HG02678 (cell line): ENCODE measurements around the gene SATB2.

ENCODE experiments used
- ATAC-seq: cut with Tn5 transposase; IDR thresholded peaks from one replicate; pipeline ENCODE4 v1.9.1; 2021; ENCODE audit warnings: mild to moderate bottlenecking, moderate library complexity; ENCODE audit not compliant: unreplicated experiment

SATB2 gene

DNA sequence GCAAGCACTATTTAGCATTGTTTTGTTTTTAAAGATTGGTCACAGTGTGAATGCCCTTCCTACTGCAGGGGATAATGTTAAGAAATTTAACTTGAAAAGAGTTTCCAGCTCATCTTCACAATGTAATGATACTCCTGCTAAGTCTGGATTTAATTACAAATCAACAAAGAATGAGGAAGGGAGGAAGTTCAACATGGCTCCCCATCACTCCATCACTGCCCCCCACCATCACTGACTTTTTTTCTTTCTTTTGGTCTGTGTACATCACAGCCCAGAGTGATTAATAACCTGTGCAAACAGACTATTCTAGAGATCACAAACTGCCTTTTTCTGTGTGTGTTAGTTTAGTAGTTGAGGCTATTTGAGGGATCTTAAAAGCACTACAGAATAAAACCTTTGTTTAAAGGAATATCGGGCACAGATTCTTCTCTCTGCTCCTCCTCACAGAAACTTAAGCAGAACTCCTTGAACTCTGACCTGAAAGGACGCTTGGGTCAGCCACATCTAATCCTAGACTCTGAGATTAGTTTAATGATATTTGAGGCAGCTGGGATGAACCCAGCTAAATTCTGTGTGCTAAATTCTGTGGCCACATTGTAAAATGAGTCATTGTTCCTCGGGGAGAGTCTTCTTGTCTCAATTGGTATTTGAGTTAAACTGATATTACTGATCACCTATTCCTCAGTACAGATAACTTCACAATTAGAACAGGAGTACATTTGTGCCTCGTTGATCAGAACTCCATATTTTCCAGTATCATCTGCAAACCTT lies 47.8 kb downstream of the SATB2 start:
- ATAC-seq: no peak

DNA sequence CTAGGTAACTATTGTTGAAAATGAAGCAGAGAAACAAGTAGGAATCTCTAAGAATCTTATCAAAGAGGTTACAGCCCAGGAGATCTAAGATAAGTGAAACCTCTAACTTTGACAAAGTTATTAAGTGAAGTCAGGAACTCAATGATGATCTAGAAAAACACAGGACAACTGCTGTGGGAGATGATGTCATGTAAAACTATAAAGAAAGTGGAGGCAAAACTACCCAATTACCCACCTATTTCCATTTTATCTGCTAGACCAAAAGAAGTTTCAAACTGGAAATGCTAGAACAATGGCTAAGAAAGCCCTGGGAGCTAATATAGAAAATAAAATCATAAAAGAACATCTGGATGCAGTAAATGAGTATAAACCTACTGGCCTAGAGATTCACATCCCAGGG lies 50.3 kb downstream of the SATB2 start:
- no peak for ATAC-seq

DNA sequence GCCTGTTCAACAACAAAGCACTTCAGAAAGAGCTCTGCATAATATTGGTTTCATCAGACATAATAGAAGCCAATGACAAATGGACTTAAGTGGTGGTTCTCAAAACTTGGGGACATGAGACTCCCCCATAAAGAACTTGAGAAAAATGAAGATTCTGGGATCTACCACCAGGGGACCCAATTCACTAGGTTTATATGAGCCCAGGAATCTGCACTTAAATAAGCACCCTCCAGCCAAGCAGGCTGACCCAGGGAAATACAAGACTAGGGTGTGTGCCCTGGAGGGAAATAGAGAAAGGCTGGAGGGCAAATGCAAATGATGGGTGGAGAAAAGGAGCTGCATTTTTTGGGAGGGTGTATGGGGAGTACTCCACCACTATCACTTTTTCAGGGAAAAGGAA lies 52.5 kb downstream of the SATB2 start:
- ATAC-seq: no peak

GRCh38 chr2:199404841-199405240 lies 52.9 kb downstream of the SATB2 start:
- ATAC-seq: no peak

GRCh38 chr2:199395311-199395710 lies 62.4 kb downstream of the SATB2 start:
- no peak for ATAC-seq

- ATAC-seq: no peak
Measured at GRCh38 chr2:199392363-199392762, 65.4 kb downstream of the SATB2 start.

DNA sequence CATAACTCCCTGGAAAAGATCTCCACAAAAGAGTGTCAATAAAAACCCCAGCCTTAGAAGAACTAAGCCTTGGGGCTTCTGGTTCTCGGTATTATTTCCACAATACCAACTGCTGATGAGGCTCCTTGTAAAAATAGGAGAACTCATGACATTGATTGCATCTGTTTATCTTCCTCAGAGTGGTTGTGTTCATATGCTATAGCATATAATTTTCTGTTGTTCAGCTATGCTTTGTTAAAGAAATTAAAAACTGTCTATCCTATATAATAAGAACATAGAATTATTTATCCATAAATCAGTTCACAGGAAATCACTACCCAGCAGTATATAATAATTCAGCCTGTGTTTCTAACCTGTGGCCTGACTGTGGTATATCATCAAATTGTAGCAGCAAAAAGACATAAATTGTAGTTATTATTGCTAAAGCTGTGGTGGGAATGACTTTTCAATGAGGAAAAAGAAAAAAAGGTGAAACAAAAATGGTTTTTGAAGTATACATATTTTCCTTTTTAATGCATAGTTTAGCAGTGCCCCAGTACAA lies 68.9 kb downstream of the SATB2 start:
- ATAC-seq: no peak

GRCh38 chr2:199384043-199384442 lies 73.7 kb downstream of the SATB2 start:
- no peak for ATAC-seq

DNA sequence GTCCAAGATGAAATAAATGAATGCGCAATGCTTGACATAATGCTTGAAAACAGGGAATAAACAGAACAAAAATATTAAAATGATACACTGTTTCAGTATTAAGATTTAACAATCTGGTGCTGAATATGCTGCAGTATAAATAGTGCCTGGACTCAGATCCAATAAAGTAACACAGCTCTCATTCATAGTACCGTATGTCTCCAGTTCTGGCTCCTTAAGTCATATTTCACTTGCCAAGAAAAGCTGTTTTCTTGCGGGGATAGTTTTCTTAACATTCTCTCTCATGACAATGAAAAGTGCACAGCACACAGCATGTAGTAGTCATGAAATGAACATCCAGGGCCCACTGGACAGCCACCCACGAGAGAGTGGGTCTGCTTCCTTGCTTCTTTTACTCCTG lies 74.7 kb downstream of the SATB2 start:
- no peak for ATAC-seq

GRCh38 chr2:199382091-199382490 lies 75.6 kb downstream of the SATB2 start:
- ATAC-seq: no peak

DNA sequence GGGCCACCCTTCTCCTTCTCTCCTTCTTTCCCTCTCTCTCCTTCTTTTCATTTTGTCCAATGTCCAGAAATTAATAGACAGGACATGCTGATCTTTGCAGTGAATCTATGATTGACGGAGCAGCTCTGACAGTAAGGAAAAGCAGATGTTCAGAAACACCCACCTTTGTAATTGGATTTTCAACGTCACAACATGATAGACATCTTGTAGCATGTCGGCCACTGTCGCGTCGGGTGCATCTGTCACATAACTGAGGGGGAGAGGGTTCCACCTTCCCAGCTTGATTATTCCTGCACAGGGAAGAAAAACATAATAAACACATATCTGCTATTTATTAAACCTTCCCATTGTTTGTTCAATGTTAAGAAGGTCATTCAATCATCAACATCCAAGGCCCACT lies 76.2 kb downstream of the SATB2 start:
- no peak for ATAC-seq

DNA sequence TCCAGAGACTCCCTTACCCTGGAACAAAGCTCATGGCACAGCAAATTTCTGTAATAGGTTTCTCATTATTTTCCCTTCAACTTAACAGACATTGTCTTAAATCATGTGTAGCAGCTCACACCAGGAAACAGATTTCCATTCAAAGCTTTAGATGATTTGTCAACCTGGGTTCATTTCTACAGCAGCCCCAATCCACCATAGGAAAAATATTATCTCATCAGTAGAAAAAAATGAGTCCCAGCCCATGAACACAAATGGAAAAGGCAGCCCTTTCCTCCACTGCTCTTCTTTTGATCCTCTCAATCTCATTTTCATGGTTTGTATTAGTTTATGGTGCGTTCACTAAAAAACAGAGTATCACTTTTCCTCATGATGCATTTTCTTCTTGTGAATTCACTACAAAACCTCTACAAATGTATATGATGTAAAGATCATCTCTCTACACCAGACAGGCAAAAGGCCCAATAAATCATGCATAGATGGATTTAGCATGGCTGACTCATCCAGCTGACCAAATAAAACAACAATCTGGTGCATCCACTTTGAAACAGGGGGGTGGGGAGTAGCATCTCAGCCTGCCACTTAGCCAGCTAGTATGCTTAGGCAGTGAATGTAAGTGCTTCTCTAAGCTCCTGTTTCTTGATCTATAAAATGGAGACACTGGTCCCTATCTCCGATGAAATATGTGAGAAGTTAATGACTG lies 78.6 kb downstream of the SATB2 start:
- no peak for ATAC-seq

GRCh38 chr2:199370150-199370780 lies 87.5 kb downstream of the SATB2 start:
- ATAC-seq: no peak

DNA sequence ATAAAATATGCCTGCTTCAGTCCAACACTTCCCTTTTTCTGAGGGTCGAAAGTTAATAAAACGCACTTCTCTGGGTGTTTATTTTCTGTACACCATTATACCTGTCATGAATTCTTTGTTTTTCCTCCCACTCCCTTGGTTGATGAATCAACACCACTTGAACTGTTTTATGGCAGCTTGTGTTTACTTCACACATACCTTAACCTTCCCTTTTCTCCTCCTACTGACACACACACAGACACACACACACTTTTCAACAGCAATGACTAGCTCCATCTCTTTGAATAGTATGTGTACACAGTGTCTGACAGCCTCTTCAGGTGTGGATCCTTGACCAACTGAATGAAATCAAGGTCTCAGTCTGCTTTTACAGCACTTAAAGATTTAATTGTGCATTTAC lies 91.3 kb downstream of the SATB2 start:
- no peak for ATAC-seq

DNA sequence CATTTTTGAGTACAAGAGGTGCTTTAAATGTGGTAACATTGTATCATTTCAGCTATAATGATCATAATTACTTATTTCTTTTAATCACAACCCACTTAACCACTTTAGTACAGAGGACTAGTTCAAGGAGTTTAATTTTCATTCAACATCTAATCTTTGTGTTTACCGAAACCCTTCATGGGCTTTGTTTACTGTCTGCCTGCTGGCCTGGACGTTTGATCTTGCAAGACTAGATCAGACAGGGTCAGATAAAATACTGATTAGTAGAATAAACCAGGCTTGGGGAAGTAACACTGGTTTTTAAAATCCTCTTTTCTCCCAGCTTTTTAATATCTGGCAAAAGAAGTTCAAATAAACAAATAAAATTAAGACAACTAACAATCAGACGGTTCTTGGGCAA lies 93.6 kb downstream of the SATB2 start:
- ATAC-seq: no peak

DNA sequence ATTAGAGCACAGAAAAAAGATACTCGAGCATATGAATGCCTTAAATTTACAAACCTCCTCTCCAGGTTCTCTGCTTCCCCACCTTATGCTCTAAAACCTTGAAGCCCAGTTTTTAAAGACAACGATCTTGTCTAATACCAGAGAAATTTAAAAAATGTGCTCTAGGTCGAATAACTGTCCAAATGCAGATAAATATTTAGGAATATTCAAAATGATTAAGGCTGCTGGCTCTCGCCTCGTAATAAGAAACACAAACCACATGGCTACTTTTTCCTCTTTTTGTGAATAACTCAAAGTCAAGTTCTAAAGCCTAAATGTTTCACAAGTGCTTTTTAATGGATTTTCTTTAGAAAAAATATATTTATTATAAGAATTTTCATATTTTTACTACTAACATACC lies 101.3 kb downstream of the SATB2 start:
- no peak for ATAC-seq

DNA sequence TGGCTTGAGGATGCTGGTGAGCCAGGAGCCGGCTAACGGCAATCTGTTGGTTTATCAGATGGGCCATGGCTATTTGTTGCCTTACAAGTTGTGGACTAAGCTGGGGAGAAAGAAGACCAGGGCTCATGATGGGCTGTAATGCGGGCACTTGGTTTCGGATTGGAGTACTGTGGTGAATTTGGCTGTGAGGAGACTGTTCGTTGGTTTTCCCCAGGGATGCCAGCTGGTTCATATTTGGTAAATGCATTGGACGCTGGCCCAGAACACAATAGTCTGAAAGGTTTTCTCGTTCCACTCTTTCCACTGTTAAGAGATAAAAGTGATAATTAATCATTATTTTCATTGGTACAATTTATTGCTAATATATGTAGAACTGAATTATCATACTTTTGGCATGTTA lies 108.9 kb downstream of the SATB2 start:
- no peak for ATAC-seq

GRCh38 chr2:199344012-199344411 lies 113.7 kb downstream of the SATB2 start:
- no peak for ATAC-seq

DNA sequence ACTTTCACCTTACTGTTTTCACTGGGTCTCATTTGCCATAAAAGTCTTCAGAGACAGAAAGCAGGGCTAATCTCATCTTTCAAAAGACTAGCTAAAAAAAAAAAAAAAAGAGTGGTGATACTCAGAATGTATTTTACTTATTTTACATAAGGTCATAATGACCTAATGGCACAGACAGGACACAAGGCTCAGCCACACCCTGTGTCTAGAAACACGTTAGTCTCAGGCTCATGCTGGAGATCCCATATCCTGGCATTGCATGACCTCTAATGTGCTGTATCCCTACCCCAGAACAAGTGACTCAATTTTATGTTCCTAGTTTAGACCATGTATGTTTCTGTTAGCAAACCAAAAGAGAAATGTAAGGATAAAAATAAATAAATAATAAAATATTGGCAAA lies 115.4 kb downstream of the SATB2 start:
- no peak for ATAC-seq

- ATAC-seq: no peak
Measured at GRCh38 chr2:199341123-199341522, 116.6 kb downstream of the SATB2 start.

DNA sequence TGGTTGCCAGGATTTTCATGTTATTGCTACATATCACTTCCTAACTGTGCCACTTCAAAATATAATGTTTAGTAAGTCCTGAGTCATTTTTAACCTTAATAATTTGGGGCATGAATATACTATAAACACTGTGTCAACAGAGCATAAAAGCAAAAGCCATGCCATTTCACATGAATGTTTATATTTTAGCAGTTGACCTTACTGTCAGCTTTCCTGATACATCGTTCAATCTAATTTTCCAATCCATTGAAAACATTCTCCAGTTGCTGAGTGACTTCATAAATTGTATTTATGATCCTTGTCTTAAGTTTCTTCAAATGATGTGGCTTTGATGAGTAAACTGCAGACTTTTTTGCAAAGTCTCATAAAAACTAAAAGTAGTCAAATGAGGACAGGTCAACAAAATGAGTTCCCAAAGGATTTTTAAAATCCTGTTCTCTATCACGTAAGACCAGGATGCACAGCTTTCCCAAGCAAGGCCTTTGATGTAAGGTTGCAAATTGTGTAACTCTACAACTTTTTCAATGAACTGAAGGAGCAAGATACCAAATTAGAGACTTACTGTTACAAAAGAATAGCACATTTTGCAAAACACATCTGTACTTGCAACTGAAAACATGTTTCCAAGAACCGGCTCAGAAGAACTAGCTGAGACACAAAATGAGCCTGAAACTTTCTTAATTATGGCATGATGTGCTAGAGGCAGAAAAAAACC lies 117.7 kb downstream of the SATB2 start:
- ATAC-seq: no peak
